DMS 273 (cell line): ENCODE results near the gene FKBP7.
"Not testable (repeated sequence)": the region's sequence is repeated elsewhere in the genome, so short reads cannot be mapped to it uniquely, and the experiment has no call there.

Source experiments
- DNase-seq: peaks from one replicate; lab custom pipeline; 2025; ENCODE audit not compliant: unreplicated experiment; lab: John Stamatoyannopoulos, UW

Gene FKBP7

DNA sequence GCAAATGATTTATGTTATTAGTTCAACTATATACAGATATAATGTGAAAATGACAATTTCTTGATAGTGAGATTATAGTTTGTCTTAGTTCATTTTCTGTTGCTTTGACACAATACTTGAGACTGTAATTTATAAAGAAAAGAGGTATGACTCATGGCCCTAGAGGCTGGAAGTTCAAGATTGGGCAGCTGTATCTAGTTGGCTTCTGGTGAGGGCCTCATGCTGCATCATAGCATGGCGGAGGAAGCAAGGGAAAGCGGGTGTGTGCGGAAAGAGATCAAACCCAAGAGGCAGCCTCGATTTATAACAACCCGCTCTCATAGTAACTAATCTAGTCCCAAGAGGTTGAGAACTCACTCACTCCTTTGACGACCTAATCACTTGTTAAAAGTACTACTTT is 13.2 kb upstream of the FKBP7 start:
- DNase-seq = no peak

GRCh38 chr2:178485356-178485755 is 7.0 kb upstream of the FKBP7 start:
- no peak for DNase-seq

DNA sequence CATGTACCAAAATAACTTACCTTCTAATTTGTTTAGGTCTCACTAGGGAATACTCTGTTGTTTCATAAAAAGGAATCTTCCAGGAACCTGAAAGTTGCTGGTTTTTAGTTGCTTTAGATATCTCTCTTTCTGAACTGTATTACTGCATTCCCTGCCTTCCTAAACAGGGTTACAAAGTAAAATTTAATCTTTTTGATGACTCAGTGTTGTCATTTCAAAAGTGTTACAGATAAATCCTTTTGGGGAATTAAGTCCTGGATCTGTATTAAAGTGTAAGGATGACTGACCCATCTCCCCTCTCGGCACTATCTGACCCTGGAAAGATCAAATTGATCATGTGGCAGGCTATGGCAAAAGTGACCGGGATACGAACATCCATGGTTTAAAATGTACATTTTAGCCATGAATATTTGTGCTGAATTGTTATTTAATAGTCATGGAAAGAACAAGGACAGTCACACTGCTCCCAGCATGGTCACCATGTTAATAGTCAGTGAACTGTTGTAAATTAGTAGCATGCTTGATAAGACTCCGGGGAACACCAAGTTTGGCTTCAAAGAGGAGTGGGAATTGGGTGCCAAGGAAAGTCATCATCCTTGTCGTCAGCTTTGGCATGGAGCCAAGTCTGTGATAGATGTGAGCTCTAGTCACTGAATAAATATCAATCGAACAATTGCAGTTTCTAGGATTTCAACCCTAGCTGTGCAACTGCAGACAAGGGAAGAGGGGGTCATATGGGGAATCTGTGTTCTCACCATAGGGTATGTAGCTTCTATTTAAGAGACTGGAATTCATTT is 6.0 kb upstream of the FKBP7 start:
- DNase-seq = peak; percentile 57

GRCh38 chr2:178482437-178482836 is 4.0 kb upstream of the FKBP7 start:
- DNase-seq = peak; percentile 8

GRCh38 chr2:178480227-178481181 is 2.1 kb upstream of the FKBP7 start, which contains the start of gene PLEKHA3:
TSS of gene PLEKHA3 (plus strand) at chr2:178480457. CDS start at chr2:178480870, 413 bp downstream.
- DNase-seq = peak; percentile 97

- DNase-seq = no peak
These were observed 1.4 kb upstream of the FKBP7 start for GRCh38 chr2:178479758-178480226.

DNA sequence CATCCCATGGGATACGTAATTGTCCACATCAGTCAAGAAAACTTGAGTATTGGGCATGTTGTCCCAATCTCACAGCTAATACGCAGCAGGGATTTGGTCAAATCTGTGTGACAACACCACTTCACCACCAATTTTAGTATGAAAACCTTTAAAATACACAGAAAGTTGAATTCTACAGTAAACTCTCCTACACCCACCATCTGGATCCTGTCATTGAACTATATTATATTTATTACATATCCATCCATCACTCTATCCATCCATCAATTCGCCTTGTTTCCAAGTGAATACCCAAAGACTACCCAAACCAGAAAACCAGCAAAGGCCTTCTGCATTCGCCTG is 846 bp upstream of the FKBP7 start:
- DNase-seq = peak; percentile 35

DNA sequence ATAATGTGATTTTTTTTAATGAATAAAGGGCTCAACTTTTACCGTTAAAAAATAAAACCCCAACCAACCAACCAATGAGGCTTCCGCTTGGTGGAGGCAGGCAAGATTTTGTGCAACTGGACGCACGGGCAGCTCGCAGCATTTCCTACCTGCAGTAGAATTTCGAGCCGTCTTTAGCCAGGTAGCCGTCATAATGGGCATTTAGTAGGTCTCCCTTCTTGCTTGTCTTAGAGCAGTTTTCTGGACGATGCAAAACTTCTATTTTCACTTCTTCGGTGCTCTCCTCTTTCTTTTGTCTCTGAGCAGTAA is 316 bp downstream of the FKBP7 start:
- peak; percentile 59 for DNase-seq

DNA sequence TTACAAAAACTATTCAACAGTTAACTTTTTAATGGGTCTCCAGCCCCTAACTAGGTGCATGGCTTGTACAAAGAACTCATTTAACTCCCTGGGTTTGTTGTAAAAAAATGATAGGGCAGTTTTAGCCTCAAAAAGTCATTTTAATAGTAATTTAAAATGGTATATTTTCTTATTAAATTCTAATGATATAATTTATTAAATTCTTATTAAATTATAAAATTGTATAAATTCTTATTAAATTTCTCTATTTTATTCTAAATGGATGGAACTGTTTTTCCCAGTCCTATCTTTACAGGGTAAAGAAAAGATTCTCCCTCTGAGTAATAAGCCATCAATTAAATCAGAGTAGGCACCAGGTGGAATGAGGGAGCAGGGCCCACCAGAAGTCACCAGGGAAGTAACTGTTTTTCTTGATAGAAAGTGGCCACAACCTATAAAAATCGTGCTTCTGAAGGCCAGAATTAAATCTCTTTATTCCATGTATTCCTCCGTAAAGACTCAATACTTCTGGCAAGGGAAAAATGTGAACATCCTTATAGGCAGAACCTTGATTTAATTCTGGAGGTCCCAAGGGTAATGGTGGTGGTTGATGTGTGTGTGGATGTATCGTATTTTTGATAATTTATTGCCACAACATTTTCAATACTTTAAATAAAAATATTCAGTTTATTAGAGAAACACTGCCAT is 814 bp downstream of the FKBP7 start:
- DNase-seq = peak; percentile 59

DNA sequence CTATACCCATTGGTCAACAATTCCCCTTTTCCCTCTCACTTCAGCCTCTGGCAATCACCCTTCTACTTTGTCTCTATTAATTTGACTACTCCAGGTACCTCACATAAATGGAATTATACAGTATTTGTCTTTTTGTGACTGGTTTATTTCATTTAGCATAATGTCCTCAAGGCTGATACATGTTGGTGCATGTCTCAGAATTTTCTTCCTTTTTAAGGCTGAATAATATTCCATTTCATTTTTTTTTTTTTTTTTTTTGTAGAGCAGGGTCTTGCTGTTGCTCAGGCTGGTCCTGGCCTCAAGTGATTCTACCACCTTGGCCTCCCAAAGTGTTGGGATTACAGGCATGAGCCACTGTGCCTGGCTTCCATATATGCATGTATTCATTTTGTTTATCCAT is 1.9 kb downstream of the FKBP7 start:
- DNase-seq = no peak

DNA sequence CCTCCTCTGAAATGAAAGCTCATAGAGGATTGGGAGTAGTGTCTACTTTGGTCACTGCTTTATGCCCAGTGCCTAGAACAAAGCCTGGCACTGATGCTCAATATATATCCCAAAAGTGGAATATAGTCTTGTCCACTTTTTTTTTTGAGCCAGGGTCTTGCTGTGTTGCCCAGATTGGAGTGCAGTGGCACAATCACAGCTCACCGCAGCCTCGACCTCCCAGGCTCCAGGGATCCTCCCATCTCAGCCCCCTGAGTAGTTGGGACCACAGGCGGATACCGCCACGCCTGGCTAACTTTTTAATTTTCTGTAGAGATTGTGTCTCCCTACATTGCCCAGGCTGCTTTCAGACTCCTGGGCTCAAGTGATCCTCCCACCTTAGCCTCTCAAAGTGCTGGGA is 3.8 kb downstream of the FKBP7 start:
- DNase-seq = no peak

DNA sequence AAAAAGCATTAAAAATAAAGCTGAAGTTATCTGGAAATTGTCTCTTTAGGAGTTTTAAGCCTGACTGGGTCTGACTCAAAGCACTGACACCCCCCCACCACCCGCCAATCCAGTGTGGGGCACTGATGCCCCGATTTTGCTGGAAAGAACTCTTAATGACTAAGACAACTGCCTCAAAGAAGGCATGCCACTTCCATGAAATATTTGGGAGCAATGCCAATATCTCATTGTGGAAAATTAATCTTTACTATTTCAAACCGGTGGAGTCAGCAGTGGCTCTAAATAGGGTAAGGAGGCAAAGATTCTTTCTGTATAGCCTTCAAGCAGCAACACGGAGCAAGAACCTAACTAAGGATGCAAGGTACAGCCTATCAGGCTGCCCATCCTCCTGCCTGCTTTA is 4.5 kb downstream of the FKBP7 start:
- no peak for DNase-seq

DNA sequence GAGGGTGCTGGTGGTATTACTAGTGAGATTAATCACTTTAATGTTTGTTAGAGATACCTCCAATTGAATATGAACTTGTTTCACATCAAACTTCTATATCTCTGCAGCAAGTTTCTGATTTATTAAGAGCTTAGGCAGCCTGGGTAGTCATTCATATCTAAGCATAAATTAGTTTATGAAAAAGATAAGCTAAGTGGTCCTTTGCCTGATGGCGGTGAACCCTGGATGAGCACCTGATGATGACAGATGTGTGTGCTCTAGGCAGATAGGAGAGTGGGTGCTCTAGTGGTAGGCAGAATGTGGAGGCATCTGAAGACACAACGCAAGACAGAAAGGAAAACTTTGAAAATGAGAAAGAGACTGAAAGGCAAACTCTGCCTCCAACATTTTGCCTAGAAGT is 5.0 kb downstream of the FKBP7 start:
- DNase-seq = no peak

DNA sequence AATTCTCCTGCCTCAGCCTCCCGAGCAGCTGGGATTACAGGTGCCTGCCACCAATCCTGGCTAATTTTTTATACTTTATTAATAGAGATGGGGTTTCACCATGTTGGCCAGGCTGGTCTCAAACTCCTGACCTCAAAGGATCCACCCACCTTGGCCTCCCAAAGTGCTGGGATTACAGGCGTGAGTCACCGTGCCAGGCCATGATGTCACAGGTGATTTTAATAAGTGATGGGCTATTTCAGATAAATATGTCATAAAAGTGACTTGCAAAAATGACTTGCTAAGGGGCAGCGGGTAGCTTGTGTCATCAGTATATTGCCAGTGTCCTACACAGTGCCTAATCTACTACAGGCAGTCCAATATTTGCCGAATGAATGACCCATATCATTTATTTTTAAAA is 7.1 kb downstream of the FKBP7 start:
- not testable (repeated sequence) for DNase-seq

DNA sequence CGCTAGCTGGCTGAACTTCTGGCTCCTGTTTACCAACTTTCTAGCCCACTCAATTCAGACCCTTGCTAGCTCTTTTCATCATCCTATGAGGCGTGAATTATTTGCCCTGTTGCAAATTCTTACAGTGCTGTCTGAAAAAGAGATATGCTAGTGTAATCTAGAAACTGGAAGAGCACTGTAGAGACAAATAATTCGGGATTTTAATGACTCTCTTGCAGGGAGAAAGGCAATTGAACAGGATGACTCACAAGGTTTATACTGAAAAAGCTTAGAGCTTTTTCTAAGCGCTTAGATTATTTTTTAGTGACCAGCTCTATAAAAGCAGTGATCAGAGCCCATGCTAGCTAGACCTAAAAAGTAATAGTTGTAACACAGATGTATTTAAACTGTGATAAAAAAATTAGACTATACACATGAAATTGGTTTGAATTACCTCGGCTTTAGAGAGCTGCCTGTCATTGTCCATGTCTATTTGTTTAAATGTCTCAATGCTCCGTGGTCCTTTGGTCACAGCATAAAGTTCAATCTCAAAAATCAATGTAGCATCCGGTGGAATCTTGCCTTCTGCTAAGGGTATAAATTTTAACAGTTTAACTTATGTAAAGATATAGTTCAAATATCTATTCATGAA is 9.1 kb downstream of the FKBP7 start:
- DNase-seq = no peak

DNA sequence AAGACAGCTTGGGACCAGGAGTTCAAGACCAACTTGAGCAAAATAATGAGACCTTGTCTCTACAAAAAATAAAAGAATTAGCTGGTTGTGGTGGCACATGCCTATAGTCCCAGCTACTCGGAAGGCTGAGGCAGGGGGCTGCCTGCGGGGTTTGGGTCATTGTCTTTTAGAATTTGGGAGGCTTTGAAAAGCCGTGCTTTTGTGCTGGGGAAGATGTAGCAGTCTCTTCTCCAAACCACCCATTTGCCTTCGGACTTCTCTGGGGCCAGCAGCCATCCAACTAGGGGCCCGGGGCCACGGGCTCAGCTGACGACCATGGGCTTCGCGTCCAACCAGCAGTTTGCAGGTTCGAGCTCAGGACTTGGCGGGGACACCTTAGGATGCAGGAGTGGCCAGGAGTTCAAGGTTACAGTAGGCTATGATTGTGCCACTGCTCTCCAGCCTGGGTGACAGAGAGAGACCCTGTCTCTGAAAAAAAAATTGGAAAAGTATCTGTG is 21.0 kb downstream of the FKBP7 start:
- DNase-seq = no peak

DNA sequence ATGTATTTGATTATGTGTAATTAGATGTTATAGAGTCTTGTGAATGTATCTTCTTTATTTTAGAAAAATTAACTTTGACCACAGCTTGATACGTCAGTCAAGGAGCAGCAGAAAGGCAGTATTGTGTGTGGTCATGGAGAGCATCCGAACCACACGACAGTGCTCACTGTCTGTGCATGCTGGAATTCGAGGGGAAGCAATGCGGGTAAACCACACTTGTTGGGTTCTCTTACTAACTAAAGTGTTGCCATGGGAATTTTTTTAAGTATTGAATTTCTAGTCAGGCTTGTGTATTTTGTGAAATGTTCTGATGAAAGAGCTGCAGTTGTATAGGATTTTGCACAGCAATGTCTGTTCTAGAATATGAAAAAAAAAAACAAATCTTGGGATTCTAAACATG is 22.5 kb downstream of the FKBP7 start:
- no peak for DNase-seq

- DNase-seq = peak; percentile 22
These were observed 25.5 kb downstream of the FKBP7 start for GRCh38 chr2:178452870-178453269.

DNA sequence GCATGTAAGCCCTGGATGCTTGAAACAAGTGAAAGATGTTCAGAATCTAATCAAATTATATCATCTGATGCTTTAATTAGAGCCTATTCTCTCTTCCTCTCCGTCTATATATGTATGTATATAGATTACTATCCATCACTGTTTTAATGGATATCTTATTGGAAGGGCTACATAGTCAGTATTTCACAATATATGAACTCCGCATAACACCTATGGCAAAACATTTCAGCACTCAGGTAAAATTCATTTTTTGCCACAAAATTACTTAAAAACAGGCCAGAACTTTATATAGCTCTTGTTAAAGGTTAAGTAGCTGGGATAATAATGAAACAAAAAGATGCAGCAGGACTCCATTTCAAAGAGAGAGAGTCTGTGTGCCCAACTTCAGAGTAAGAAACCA is 26.1 kb downstream of the FKBP7 start:
- DNase-seq = no peak

DNA sequence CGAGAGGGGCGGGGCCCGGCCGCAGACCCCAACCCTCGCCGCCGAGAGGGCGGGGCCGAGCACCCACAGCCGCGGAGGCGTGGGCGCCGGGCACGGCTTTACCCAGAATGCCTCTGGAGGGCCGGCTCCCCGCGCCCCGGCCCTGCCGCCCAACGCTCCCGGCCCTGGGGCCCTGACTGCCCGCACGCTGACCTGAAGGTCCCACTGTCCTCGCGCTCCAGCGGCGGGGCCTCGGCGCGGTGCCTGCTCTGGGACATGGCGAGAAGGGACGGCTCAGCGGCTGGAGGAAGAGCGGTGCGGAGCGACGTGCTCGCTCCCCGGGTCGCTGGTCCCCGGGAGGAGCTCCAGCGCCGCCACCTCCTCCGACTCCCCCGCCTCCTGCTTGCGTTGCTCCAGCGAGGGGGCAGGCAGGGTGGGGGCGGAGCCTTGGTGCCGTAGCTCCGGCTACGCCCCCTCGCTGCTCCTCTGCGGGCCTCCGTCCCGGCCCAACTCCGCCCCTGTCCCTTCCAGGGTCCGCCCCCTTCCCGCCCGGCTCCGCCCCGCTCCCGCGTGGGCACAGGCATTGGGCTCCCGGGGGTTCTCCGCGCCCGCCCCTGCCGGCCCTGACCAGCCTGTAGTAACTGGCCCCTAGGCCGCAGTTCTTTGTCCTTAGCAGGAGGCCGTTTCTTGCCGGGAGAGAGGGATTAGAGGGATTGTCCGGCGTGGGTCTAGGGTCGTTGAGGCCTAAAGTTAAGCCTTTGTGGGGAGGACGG is 27.4 kb downstream of the FKBP7 start, which contains the start of the genes PJVK and PRKRA:
Gene PJVK, plus strand, starts transcription at position 605 of the 752 bp plus-strand sequence. CDS start 2,032 bp downstream, outside the sequence.
Gene PRKRA, minus strand, starts transcription at position 402 of the 752 bp plus-strand sequence. Its CDS starts 145 bp downstream, at position 257.
- peak; percentile 98 for DNase-seq
